GM19238 (cell line): ENCODE results near the gene EEF2KMT.
A peak's percentile ranks its signal among the peaks of the same experiment; 100 is the strongest.
"Not testable (repeated sequence)": the region's sequence is repeated elsewhere in the genome, so short reads cannot be mapped to it uniquely, and the experiment has no call there.

Source experiments
- DNase-seq: peaks from one replicate; pipeline ENCODE4 v3.0.0; 2011; ENCODE audit warnings: low spot score; ENCODE audit not compliant: insufficient read length

Gene EEF2KMT

DNA sequence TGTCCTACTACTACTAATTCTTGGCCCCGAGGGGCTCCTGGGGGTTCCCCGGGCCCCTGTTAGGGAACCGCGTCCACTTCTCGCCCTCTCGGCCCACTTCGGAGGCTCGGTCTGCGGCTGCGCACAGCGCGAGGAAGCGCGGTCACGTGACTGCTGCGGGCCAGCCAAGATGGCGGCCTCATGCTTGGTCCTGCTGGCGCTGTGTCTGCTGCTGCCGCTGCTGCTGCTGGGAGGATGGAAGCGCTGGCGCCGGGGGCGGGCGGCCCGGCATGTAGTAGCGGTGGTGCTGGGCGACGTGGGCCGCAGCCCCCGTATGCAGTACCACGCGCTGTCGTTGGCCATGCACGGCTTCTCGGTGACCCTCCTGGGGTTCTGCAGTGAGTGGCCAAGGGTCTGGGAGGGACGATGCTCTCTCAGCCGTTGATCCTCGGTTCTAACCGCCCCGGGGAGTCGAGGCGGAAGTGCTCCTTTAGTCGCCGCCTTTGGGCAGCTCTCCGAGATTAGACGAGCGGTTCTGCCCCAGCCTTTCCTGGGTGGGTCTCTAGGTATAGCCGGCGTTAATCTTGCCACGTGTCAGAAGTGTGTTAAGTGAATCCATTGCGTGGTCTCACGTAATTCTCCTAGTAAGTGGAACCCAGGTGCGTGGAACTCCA, 25.8 kb downstream of the EEF2KMT start, which contains the start of gene ALG1:
ALG1 (plus strand) TSS at position 163 of the 653 bp plus-strand sequence; CDS start at position 170, 7 bp downstream.
- peak; percentile 93 for DNase-seq

GRCh38 chr16:5071341-5071680, 26.3 kb downstream of the EEF2KMT start:
- DNase-seq: no peak

DNA sequence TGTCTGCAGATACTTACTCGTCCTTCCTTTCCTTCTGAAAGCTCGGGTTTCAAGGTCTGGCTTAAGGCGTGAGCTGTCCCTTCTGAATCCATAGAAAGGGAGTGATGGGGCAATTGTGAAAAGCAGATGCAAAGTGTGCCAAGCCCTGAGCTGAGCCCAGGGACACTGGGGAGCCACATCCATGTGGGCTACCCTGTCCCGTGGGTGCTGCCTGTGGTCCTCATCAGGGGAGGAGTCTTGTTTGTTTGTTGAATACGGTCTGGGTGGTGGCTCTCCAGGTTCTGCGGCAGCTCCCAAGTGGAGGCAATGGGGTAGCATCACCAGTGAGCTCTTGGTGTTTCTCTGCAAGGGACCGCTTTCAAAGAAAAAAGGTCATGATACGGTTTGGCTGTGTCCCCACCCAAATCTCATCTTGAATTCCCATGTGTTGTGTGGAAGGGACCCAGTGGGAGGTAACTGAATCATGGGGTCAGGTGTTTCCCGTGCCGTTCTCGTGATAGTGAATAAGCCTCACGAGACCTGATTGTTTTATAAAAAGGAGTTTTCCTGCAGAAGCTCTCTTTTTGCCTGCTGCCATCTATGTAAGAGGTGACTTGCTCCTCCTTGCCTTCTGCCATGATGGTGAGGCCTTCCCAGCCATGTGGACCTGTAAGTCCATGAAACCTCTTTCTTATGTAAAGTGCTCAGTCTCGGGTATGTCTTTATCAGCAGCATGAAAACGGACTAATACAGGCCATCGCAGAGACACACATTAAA, 27.0 kb downstream of the EEF2KMT start:
- no peak for DNase-seq

DNA sequence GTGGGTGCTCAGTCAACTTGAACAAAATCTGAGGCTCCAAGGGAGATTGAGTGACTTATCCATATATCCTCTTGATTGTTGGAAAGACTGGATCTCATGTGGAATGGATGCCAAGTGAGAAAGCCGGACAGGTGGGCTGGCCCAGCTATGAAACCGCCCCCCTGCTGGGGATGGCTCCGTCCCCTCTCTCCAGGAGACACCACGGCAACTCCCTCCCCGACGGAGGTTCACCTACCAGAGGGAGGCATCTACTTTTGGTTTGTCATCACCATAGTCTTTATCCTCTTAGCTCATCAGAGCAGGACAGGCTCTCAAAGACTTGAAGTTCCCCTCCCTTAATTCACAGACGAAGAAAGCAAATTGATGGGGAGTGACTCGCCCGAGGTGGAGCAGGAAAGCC, 27.7 kb downstream of the EEF2KMT start:
- DNase-seq: no peak

GRCh38 chr16:5069048-5069447, 28.5 kb downstream of the EEF2KMT start:
- DNase-seq: no peak

DNA sequence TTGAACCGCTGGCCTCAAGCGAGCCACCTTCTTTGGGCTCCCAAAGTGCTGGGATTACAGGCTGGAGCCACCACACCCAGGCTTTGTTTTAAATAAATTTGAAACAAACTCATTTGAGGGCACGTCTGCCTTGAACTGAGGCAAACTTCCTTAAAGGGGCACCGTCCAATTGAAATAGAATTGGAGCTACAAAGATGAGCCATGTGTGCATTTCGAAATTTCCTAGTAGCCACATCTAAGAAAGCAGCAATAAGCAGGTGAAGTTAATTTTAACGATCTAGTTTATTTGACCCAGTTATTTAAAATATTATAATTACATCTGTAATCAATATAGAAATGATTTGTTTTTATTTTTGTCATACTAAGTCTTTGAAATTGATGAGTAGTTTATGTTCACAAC, 31.1 kb downstream of the EEF2KMT start:
- DNase-seq: no peak

GRCh38 chr16:5065813-5066212, 31.8 kb downstream of the EEF2KMT start, which contains the start of gene C16orf89:
C16orf89 (minus strand) TSS chr16:5065956; CDS start chr16:5065908, 48 bp downstream.
- DNase-seq: no peak

DNA sequence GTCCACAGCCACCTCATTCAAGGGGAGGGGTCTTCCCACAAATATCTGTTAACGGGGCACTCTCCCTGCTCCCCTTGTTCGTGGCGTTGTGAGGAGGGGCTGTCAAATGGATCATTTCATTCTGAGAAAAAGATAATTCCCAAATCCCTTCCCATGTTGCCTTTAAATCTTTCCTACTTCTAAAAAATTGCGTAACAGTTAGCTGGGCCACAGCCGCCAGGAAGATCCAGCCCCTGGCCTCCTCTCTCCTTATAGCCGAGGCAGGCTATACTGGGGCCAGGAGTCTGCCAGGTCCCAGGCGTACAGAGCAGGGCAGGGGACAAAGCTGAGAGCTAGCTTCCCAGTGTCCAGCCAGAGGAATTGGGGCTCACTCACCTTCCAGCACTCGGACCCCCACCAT, 32.3 kb downstream of the EEF2KMT start:
- DNase-seq: no peak

GRCh38 chr16:5064915-5065314, 32.7 kb downstream of the EEF2KMT start:
- no peak for DNase-seq

DNA sequence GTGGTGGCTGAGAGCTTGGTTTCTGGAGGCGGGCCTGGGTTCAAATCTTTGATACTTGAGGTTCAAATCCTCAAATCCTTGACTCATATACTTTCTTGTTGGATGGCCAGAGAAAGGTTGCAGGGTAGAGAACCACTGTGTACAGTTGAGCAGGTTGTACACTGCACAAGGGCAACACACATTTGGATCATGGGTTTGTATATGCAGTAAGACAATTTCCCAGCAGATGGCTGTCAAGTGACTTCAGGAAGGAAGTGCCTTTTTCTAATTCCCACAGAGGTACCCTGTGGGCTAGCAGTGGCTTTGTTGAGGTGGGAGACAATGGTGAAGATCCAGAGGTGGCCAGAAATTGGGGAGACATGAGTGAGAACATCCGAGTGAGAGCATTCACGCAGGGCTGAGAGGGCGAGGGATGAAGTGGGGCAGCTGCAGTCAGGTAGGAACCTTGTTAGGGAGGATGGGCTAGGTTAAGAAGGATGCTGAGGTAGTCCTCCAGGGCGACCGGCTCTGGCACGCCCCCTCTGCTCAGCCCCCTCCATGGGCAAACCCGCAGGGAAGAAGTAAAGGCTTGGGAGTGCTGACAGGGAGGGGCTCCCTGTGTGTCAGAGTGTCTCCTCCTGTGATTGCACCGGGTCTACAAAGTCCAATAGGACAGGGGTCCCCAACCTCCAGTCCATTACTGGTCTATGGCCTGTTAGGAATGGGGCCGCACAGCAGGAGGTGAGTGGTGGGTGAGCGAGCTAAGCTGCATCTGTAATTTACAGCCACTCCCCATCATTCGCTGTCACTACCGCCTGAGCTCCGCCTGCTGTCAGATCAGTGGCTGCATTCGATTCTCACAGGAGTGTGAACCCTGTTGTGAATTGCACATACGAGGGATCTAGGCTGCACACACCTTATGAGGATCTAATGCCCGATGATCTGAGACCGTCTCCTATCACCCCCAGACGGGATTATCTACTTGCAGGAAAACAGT, 34.5 kb downstream of the EEF2KMT start:
- no peak for DNase-seq

GRCh38 chr16:5062051-5062450, 35.5 kb downstream of the EEF2KMT start:
- DNase-seq: no peak

DNA sequence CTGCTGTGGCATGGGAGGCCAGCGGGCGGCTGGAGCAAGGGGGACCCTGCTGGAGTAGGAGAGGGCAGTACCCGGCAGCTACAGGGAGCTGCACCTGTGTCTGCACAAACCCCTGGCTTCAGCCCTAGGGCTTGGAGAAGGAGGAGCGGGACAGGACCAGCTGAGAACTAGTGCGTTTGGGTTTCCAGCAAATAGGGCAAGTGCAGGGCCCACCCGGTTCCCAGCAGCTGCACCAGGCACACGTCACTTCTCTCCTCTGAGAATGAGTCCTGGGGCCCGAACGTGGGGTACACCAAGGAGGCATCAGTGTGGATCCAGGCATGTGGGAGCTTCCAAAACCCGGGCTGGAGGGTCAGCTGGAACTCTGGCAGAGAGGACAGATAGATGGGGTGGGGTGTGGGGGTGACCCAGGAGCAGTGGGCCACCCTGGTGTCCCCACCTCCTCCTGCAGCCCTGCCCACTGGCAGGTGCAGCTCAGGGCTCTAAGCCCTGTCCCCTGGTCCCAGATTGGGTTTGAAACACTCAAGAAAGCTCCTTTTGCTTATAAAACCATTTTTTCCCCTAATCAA, 37.4 kb downstream of the EEF2KMT start:
- DNase-seq: no peak

DNA sequence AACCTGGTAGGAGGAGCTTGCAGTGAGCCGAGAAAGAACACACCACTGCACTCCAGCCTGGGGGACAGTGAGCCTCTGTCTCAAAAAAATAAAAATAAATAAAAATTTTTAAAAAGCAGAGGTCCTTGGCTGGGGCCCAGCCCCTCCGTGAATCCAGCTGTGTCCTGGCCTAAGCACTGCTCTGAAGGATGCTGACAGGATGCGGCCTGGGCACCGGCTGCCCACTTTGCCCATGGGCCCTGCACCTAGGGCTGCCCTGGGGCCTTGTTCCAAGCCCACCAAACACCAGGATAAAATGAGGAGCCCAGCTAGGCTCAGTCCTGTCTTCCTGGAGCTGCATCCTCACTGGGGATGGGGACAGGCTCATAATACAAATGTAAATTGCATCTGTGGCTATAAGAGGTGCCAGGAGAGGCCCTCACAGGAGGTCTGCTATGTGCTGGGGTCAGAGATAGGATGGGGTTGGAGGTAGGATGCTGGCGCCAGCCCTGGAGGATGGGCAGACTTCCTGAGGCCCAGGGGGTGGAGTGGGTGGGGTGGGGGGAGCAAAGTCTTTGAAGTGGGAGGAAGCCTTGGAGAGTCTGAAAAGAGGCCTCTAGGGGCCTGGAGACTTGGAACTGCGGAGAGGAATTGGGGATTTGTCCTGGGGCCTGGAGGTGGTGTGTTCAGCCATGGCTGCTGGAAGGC, 38.1 kb downstream of the EEF2KMT start:
- no peak for DNase-seq

DNA sequence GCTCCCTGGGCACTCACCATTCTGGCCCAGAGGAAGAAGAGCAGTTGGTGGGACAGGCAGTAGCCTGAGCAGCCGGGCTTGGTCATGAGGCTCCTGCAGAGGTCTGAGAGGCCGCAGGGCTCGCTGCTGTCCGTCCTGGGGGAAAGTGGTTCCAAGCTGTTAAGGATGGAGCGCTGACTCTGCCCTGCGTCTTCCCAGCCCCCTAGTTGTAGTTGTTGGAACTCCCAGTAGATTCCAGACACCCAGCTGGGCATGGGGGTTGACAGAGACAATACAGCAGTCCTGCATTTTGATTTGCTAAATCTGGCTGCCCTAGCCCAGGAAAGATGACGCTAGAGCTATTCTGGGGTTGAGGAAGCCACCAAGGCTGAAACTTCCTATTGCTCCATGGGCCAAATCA, 39.1 kb downstream of the EEF2KMT start:
- no peak for DNase-seq

DNA sequence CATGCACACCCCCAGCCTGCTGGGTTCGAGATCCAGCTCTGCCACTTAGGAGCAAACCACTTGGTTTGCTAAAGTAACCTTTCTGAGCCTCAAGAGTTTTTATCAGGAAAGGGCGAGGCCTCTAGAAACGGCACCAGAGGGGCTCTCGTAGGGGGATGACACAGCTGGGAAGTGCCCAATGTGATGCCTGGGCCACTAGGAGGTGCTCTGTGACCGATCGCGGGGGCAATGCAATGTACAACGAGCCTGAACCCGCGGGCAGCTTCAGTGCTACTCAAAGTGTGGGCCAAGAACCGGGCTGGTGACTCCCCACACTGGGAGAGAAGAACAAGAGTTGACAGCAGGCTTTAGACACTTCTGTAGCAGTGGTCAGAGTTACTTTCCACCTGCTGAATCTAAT, 41.2 kb downstream of the EEF2KMT start:
- peak; percentile 53 for DNase-seq

GRCh38 chr16:5054876-5055865, 42.4 kb downstream of the EEF2KMT start:
- DNase-seq: no peak

GRCh38 chr16:5046914-5047313, 50.7 kb downstream of the EEF2KMT start:
- DNase-seq: no peak

- DNase-seq: no peak
These were observed 52.0 kb downstream of the EEF2KMT start for GRCh38 chr16:5045499-5046115.

- DNase-seq: not testable (repeated sequence)
These were observed 53.0 kb downstream of the EEF2KMT start for GRCh38 chr16:5044581-5044980.
